HCT116 (cell line): ENCODE data around the gene NOD1. TPM values are rescaled to one million over a fixed set of nuclear protein-coding genes. Genes with fewer than 3 reads are reported as not detected.

Experiments
- ATAC-seq: fragments of 200-7000 bp; cut with Tn5 transposase; 2 replicates; pipeline ENCODE4 v1.9.1; 2020; ENCODE audit warnings: mild to moderate bottlenecking, moderate library complexity
- BruUV-seq: library from RNA; stranded (reverse); fragments of 400-500 nt; replicated peaks from 2 replicates; lab custom pipeline; 2021; lab: Mats Ljungman, UMichigan
- CTCF ChIA-PET: fragments of 300-600 bp; sonication (Branson Sonifier 250); formaldehyde crosslinking; loops from one replicate; lab custom pipeline; 2021; ENCODE audit warnings: antibody characterized with exemption; lab: Charles Lee
- POLR2A ChIA-PET: fragments of 300-600, 350-600 bp; sonication (Branson Sonifier 250); formaldehyde crosslinking; loops from one replicate; lab custom pipeline; 2021; ENCODE audit warnings: antibody characterized with exemption; lab: Charles Lee
- RAD21 ChIA-PET, 2 experiments: fragments of 300-600 bp; sonication (Branson Sonifier 250); formaldehyde crosslinking; loops; one replicate each; lab custom pipeline; 2023; ENCODE audit warnings: low total read pairs in 2 of 2; ENCODE audit not compliant: uncharacterized antibody in 2 of 2, unreplicated experiment in 2 of 2, low non-redundant PET in 1 of 2; lab: Charles Lee
- DNase-seq: peaks from one replicate; pipeline ENCODE4 v3.0.0-alpha.2; 2010; ENCODE audit warnings: low read depth, low spot score
- H2AFZ ChIP-seq: fragments of 200-600 bp; shearing (Covaris generic), sonication (generic); 2 replicates; pipeline ENCODE4 v1.6.1; 2017; ENCODE audit warnings: low read depth, mixed run types, mixed read lengths, antibody characterized with exemption, low read length; ENCODE audit not compliant: poor library complexity, severe bottlenecking
- H3K27ac ChIP-seq: 2 replicates; pipeline ENCODE4 v1.5.1; 2012; ENCODE audit warnings: low read depth, low read length
- H3K27me3 ChIP-seq: fragments of 200-600 bp; sonication (generic); 2 replicates; pipeline ENCODE4 v1.6.1; 2016; ENCODE audit warnings: mixed run types, low read length, mixed read lengths; ENCODE audit not compliant: insufficient read depth
- H3K36me3 ChIP-seq, 2 experiments: fragments of 200-500 bp in 1 of 2; fragments of 200-600 bp in 1 of 2; sonication (Bioruptor generic) in 1 of 2; sonication (generic) in 1 of 2; 2 replicates each; pipeline versions ENCODE4 v1.5.1 to v1.6.1; 2014 to 2016; ENCODE audit warnings: low read length in 2 of 2, inconsistent platforms in 1 of 2, mixed read lengths in 1 of 2, mixed run types in 1 of 2; ENCODE audit not compliant: insufficient read depth in 2 of 2, control insufficient read depth in 1 of 2
- H3K4me1 ChIP-seq, 2 experiments: fragments of 200-600 bp in 1 of 2; sonication (generic) in 1 of 2; 2 replicates each; pipeline versions ENCODE4 v1.5.1 to v1.6.1; 2012 to 2017; ENCODE audit warnings: low read length in 2 of 2, inconsistent platforms in 1 of 2, mild to moderate bottlenecking in 1 of 2, mixed read lengths in 1 of 2, mixed run types in 1 of 2, moderate library complexity in 1 of 2; ENCODE audit not compliant: insufficient read depth in 2 of 2, control insufficient read depth in 1 of 2
- H3K4me2 ChIP-seq: fragments of 200-600 bp; sonication (generic); 2 replicates; pipeline ENCODE4 v1.6.1; 2017; ENCODE audit warnings: mixed run types, low read length, mixed read lengths
- H3K4me3 ChIP-seq, 2 experiments: fragments of 200-600 bp in 1 of 2; sonication (generic) in 1 of 2; replicated peaks in 1 of 2; 2 replicates each; pipeline ENCODE4 v1.5.1; 2011 to 2016; ENCODE audit warnings: low read length in 2 of 2, control low read depth in 1 of 2, low read depth in 1 of 2, mild to moderate bottlenecking in 1 of 2, mixed read lengths in 1 of 2, mixed run types in 1 of 2
- H3K79me2 ChIP-seq: fragments of 200-600 bp; sonication (generic); 2 replicates; pipeline ENCODE4 v1.6.1; 2017; ENCODE audit warnings: mild to moderate bottlenecking, mixed run types, low read length, moderate library complexity, mixed read lengths; ENCODE audit not compliant: insufficient read depth
- H3K9ac ChIP-seq: fragments of 200-600 bp; sonication (generic); 2 replicates; pipeline ENCODE4 v1.6.1; 2016; ENCODE audit warnings: low read length, mixed read lengths
- H3K9me2 ChIP-seq: fragments of 200-600 bp; sonication (generic), shearing (Covaris generic); 2 replicates; pipeline ENCODE4 v1.6.1; 2017; ENCODE audit warnings: mixed run types, mild to moderate bottlenecking, moderate library complexity; ENCODE audit not compliant: insufficient read depth
- H3K9me3 ChIP-seq, 2 experiments: fragments of 200-500 bp in 1 of 2; fragments of 200-600 bp in 1 of 2; sonication (Bioruptor generic) in 1 of 2; sonication (generic) in 1 of 2; 2 replicates each; pipeline ENCODE4 v1.6.1; 2014 to 2017; ENCODE audit warnings: low read length in 2 of 2, mixed read lengths in 2 of 2, inconsistent platforms in 1 of 2, low read depth in 1 of 2, mild to moderate bottlenecking in 1 of 2, mixed run types in 1 of 2, moderate library complexity in 1 of 2; ENCODE audit not compliant: control insufficient read depth in 1 of 2, insufficient read depth in 1 of 2
- H4K20me1 ChIP-seq: fragments of 200-600 bp; sonication (generic), shearing (Covaris generic); 2 replicates; pipeline ENCODE4 v1.6.1; 2017; ENCODE audit warnings: mixed run types, mild to moderate bottlenecking, moderate library complexity; ENCODE audit not compliant: insufficient read depth
- ATF3 ChIP-seq: IDR thresholded peaks from 2 replicates; pipeline ENCODE4 v1.6.1; 2012
- CEBPB ChIP-seq: IDR thresholded peaks from 2 replicates; pipeline ENCODE4 v1.6.1; 2012; ENCODE audit warnings: low read depth
- POLR2A ChIP-seq: IDR thresholded peaks from 2 replicates; pipeline ENCODE4 v1.7.0; 2011; ENCODE audit warnings: borderline replicate concordance; ENCODE audit not compliant: insufficient read depth, insufficient read length; ENCODE audit errors: extremely low read depth
- RAD21 ChIP-seq: IDR thresholded peaks from 2 replicates; pipeline ENCODE4 v1.6.1; 2012; ENCODE audit warnings: low read depth, mild to moderate bottlenecking
- REST ChIP-seq: IDR thresholded peaks from 2 replicates; pipeline ENCODE4 v1.6.1; 2012; ENCODE audit warnings: low read depth
- SIN3A ChIP-seq: IDR thresholded peaks from 2 replicates; pipeline ENCODE4 v1.6.1; 2012; ENCODE audit warnings: low read depth
- SRF ChIP-seq: IDR thresholded peaks from 2 replicates; pipeline ENCODE4 v1.6.1; 2012; ENCODE audit warnings: low read depth
- TCF7L2 ChIP-seq: IDR thresholded peaks from 2 replicates; pipeline ENCODE4 v1.7.0; 2011; ENCODE audit warnings: borderline replicate concordance, inconsistent platforms; ENCODE audit not compliant: insufficient read depth, insufficient read length; ENCODE audit errors: extremely low read depth
- ZBTB33 ChIP-seq: IDR thresholded peaks from 2 replicates; pipeline ENCODE4 v1.6.1; 2011; ENCODE audit warnings: mild to moderate bottlenecking, low read length, moderate library complexity; ENCODE audit not compliant: insufficient replicate concordance; ENCODE audit errors: extremely low read depth
- intact Hi-C: fragments of 100-400 bp; cut with micrococcal nuclease; formaldehyde crosslinking; loops from 2 replicates; pipeline ENCODE4 v1.10.0; 2022
- total RNA-seq: library from RNA; stranded (reverse); gene quantifications from one replicate; pipeline ENCODE4 v1.2.1, GENCODE V29; 2021; ENCODE audit not compliant: unreplicated experiment

NOD1 gene
- total RNA-seq, 1 experiment from 2014 or later: 5.9 TPM

GRCh38 chr7:30472081-30472783, 6.4 kb downstream of the NOD1 start:
- no TSS peak for BruUV-seq
- Histone ChIP-seq H3K4me2 (no peak overlapping the region), H3K9me2 (no peaks in the 10 kb centered on the region), H3K9ac (no peak overlapping the region), H3K79me2 (peaks cover 24% of the 10 kb centered on the region; the same call in 1 of the 2 replicates), H3K36me3 (no peaks in the 10 kb centered on the region; a peak in 1 of 4 replicates), H3K27ac (no peak overlapping the region), H2AFZ (no peak overlapping the region), H4K20me1 (no peaks in the 10 kb centered on the region), H3K9me3 (no peaks in the 10 kb centered on the region), H3K27me3 (no peaks in the 10 kb centered on the region), H3K4me3 (no peak overlapping the region), H3K4me1 (peaks cover 0 to 10% of the 10 kb centered on the region in 2 experiments; a peak in 2 of 4 replicates)
- ChIA-PET RAD21 (interaction anchor here in 1 of 2 experiments (0.7 kb wide), 1 partner anchor 14 kb away, joined by 3 read pairs; no protein-coding TSS in a partner anchor), CTCF (no interaction called here), POLR2A (no interaction called here)
- intact Hi-C loops: no loop called here
- ATAC-seq (no peak), DNase-seq (no peak)
- no peak for TF ChIP-seq POLR2A
- TF ChIP-seq CEBPB: no peak

GRCh38 chr7:30471205-30471604, 7.4 kb downstream of the NOD1 start:
- Histone ChIP-seq H3K4me2 (no peak overlapping the region), H3K9ac (no peak overlapping the region), H3K4me1 (peaks cover 0 to 8% of the 10 kb centered on the region in 2 experiments; a peak in 2 of 4 replicates), H3K4me3 (no peak overlapping the region), H3K36me3 (no peaks in the 10 kb centered on the region; a peak in 1 of 4 replicates), H3K27ac (no peak overlapping the region), H3K9me3 (no peaks in the 10 kb centered on the region), H4K20me1 (no peaks in the 10 kb centered on the region), H3K9me2 (no peaks in the 10 kb centered on the region), H2AFZ (no peak overlapping the region), H3K27me3 (no peaks in the 10 kb centered on the region), H3K79me2 (peaks cover 16% of the 10 kb centered on the region; the same call in 1 of the 2 replicates)
- ChIA-PET CTCF (no interaction called here), POLR2A (no interaction called here), RAD21 (no interaction called here)
- no peak for DNase-seq
- TF ChIP-seq REST (no peak), SIN3A (no peak), TCF7L2 (no peak), RAD21 (no peak), SRF (no peak), CEBPB (no peak), ATF3 (no peak), ZBTB33 (no peak)
- ATAC-seq: no peak
- no TSS peak for BruUV-seq
- intact Hi-C loops: no loop called here
